NCI-H146 (cell line): ENCODE results near the gene ZBTB39.
A peak's percentile ranks its signal among the peaks of the same experiment; 100 is the strongest.
"Not testable (repeated sequence)": the region's sequence is repeated elsewhere in the genome, so short reads cannot be mapped to it uniquely, and the experiment has no call there.

Experiments used
- DNase-seq: peaks from one replicate; lab custom pipeline; 2025; lab: John Stamatoyannopoulos, UW

ZBTB39 gene

GRCh38 chr12:56980941-56981530, 25.3 kb downstream of the ZBTB39 start:
- DNase-seq = no peak

- no peak for DNase-seq
Measured at GRCh38 chr12:56980268-56980667, 26.1 kb downstream of the ZBTB39 start.

- DNase-seq = no peak
Measured at GRCh38 chr12:56979628-56980027, 26.7 kb downstream of the ZBTB39 start.

GRCh38 chr12:56978397-56979138, 27.8 kb downstream of the ZBTB39 start:
- DNase-seq = no peak

GRCh38 chr12:56977361-56977760, 29.0 kb downstream of the ZBTB39 start:
- DNase-seq = not testable (repeated sequence)

GRCh38 chr12:56974224-56974623, 32.1 kb downstream of the ZBTB39 start:
- DNase-seq = not testable (repeated sequence)

- DNase-seq = not testable (repeated sequence)
Measured at GRCh38 chr12:56968910-56969309, 37.4 kb downstream of the ZBTB39 start.

- DNase-seq = not testable (repeated sequence)
Measured at GRCh38 chr12:56965997-56966642, 40.2 kb downstream of the ZBTB39 start.

GRCh38 chr12:56965124-56965523, 41.2 kb downstream of the ZBTB39 start:
- not testable (repeated sequence) for DNase-seq

GRCh38 chr12:56963557-56963956, 42.8 kb downstream of the ZBTB39 start:
- DNase-seq = not testable (repeated sequence)

GRCh38 chr12:56962247-56962646, 44.1 kb downstream of the ZBTB39 start:
- DNase-seq = not testable (repeated sequence)

- DNase-seq = no peak
Measured at GRCh38 chr12:56958422-56958821, 47.9 kb downstream of the ZBTB39 start.

- peak; percentile 11 for DNase-seq
Measured at GRCh38 chr12:56957229-56958052, 48.9 kb downstream of the ZBTB39 start, which contains the start of gene RDH16. Gene RDH16 (minus strand): TSS chr12:56957608. CDS start chr12:56957462, 146 bp downstream.

- DNase-seq = no peak
Measured at GRCh38 chr12:56955631-56956256, 50.6 kb downstream of the ZBTB39 start.

- DNase-seq = no peak
Measured at GRCh38 chr12:56954958-56955355, 51.4 kb downstream of the ZBTB39 start.

- no peak for DNase-seq
Measured at GRCh38 chr12:56954057-56954957, 52.0 kb downstream of the ZBTB39 start.

GRCh38 chr12:56953314-56953713, 53.0 kb downstream of the ZBTB39 start:
- DNase-seq = no peak

GRCh38 chr12:56951582-56952339, 54.6 kb downstream of the ZBTB39 start:
- DNase-seq = no peak

GRCh38 chr12:56948881-56949280, 57.5 kb downstream of the ZBTB39 start:
- DNase-seq = no peak
